Neural progenitor cell (in vitro differentiated cells): ENCODE measurements around the gene MMD.

Source experiments
- CTCF ChIP-seq: fragments of 200-600 bp; sonication (generic); IDR thresholded peaks from 2 replicates; pipeline ENCODE4 v1.5.1; 2017; ENCODE audit warnings: antibody characterized with exemption, mild to moderate bottlenecking
- EZH2 ChIP-seq: fragments of 200-600 bp; sonication (generic); IDR thresholded peaks from 2 replicates; pipeline ENCODE4 v1.6.1; 2017; ENCODE audit warnings: antibody characterized with exemption, mild to moderate bottlenecking, moderate library complexity
- EZH2phosphoT487 ChIP-seq: fragments of 200-600 bp; sonication (generic); IDR thresholded peaks from 2 replicates; pipeline ENCODE4 v1.6.1; 2017; ENCODE audit warnings: antibody characterized with exemption

- TF ChIP-seq CTCF (no peak), EZH2 (no peak), EZH2phosphoT487 (no peak)
Observed at GRCh38 chr17:55442462-55442861, 20.8 kb upstream of the MMD start.
